NB4 (cell line): ENCODE results near the gene ETV6.

Source experiments
- CTCF ChIP-seq: IDR thresholded peaks from one replicate; pipeline ENCODE4 v1.5.1; 2012; ENCODE audit warnings: low read depth, low read length
- MYC ChIP-seq: IDR thresholded peaks from 2 replicates; pipeline ENCODE4 v1.6.1; 2011; ENCODE audit warnings: low read depth, low read length
- POLR2A ChIP-seq: IDR thresholded peaks from 2 replicates; pipeline ENCODE4 v1.6.1; 2011; ENCODE audit warnings: mild to moderate bottlenecking; ENCODE audit not compliant: insufficient read length; ENCODE audit errors: extremely low read depth

DNA sequence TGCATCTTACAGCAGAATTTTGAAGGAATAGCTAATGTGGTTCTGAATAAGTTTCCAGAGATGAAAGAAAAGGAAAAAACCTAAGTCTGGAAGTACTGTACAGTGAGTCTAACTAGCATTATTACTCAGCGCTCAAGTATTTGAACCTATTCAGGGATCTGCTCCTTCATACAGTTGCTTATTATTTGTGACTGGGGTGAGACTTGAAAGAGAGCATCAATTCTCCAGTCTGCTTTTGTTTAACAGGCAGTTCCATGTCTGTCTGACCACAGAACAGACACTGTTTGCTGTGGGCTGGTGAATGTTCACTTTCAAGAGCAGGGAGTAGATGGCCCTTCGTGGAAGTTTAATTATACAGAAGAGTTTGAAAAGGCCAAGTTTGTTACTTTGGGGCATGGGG lies 9.3 kb downstream of the ETV6 start:
- TF ChIP-seq MYC, result no peak
- TF ChIP-seq CTCF, result no peak
- TF ChIP-seq POLR2A, result no peak
